ENCODE results near the gene SLC22A15.
A peak's percentile ranks its signal among the peaks of the same experiment; 100 is the strongest.

Gene SLC22A15

GRCh38 chr1:115973154-115973553, 3.2 kb upstream of the SLC22A15 start:
- TF ChIP-seq, protein P1, sequence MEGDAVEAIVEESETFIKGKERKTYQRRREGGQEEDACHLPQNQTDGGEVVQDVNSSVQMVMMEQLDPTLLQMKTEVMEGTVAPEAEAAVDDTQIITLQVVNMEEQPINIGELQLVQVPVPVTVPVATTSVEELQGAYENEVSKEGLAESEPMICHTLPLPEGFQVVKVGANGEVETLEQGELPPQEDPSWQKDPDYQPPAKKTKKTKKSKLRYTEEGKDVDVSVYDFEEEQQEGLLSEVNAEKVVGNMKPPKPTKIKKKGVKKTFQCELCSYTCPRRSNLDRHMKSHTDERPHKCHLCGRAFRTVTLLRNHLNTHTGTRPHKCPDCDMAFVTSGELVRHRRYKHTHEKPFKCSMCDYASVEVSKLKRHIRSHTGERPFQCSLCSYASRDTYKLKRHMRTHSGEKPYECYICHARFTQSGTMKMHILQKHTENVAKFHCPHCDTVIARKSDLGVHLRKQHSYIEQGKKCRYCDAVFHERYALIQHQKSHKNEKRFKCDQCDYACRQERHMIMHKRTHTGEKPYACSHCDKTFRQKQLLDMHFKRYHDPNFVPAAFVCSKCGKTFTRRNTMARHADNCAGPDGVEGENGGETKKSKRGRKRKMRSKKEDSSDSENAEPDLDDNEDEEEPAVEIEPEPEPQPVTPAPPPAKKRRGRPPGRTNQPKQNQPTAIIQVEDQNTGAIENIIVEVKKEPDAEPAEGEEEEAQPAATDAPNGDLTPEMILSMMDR (IDR thresholded peaks at IDR 0.05; ENCODE audit: borderline replicate concordance, insufficient read depth, low read depth, low read length) = no peak
- H3K4me3 ChIP-seq (ENCODE audit: low read depth, low read length) = no peak overlapping the region

DNA sequence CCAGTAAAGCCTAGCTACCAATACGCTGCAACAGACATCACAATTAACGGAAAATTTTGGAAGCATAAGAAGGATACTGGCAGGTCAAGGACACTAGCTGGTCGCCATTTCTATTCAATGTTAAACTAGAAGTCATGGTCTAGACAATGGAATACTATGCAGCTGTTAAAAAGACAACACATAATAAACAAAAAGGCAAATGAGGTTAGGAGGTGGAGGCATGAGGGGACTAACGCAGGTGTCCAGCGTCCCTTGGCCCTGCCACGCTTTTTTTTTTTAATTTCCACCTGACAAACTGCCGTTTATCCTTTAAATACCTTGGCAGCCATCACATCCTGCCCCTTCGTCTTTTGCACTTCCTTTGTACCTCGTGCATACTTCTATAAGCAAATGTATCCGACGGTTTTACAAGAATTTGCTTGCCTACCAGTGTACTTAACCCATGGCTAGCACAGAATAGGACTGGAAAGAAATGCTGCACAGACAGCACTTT, 698 bp upstream of the SLC22A15 start:
- TF ChIP-seq, protein P1 (IDR thresholded peaks at IDR 0.05; ENCODE audit: borderline replicate concordance, insufficient read depth, low read depth, low read length) = no peak
- peak overlapping the region; percentile 52 for H3K4me3 ChIP-seq (ENCODE audit: low read depth, low read length)

GRCh38 chr1:115976921-115977498, 697 bp downstream of the SLC22A15 start:
- H3K4me3 ChIP-seq (ENCODE audit: low read depth, low read length) = no peak overlapping the region
- TF ChIP-seq, protein P1 (IDR thresholded peaks at IDR 0.05; ENCODE audit: borderline replicate concordance, insufficient read depth, low read depth, low read length) = no peak

- TF ChIP-seq, protein P1 (IDR thresholded peaks at IDR 0.05; ENCODE audit: borderline replicate concordance, insufficient read depth, low read depth, low read length) = no peak
- no peak overlapping the region for H3K4me3 ChIP-seq (ENCODE audit: low read depth, low read length)
Observed at GRCh38 chr1:115977499-115978258, 1.4 kb downstream of the SLC22A15 start.

DNA sequence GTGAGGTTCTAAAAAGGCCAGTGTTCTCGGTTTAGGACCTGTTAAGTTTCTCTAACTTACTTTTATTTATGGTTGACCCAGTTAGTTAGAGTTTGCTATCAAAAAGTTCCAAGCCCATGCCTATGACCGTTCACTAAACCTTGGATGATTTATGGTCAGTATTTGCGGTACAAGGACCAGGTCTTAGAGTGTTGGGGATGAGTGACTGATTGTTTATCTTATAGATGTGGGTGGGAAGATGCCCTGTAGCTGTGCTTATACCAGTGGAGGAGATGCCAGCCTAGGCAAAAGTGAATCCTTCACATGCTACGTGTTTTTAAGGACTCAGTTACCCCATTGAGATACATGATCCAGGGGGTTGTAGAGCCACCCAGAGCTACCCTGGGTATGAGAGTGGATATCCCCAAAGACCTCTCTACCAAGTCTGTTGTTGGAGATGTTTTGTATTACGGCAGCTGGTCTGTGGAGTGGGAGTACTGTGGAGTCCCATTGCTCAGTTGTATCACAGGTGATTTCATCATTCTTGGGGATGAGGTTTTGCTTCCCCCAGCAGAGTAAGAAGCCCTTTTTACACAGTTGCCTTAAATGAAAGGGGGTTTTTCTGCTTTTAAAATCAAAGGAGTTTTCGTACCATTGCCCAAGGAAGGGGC, 2.1 kb downstream of the SLC22A15 start:
- TF ChIP-seq, protein P1 (IDR thresholded peaks at IDR 0.05; ENCODE audit: borderline replicate concordance, insufficient read depth, low read depth, low read length) = no peak
- H3K4me3 ChIP-seq (ENCODE audit: low read depth, low read length) = no peak overlapping the region

DNA sequence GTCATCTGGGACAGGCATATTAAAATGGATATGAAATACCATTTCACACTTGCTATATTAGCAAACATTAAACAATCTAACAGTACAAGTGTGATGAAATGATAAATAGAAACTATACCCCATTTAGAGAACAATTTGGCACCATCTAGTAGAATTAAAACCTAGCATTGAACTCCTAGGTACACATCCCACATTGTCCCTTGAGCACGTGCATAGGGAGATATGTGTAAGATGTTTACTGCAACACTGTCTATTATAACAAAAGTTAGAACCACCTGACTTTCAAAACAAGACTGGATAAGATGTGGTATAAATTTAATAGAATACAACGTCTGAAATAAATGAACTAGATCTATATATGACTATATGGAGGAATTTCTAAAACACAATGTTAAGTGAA, 3.8 kb downstream of the SLC22A15 start:
- TF ChIP-seq, protein P1 (IDR thresholded peaks at IDR 0.05; ENCODE audit: borderline replicate concordance, insufficient read depth, low read depth, low read length) = no peak

More for the DNA sequence above, 3.8 kb downstream of the SLC22A15 start:
- H3K4me3 ChIP-seq (ENCODE audit: low read depth, low read length) = no peak overlapping the region
